OCI-LY7 (cell line): ENCODE measurements around the gene CETN1. TPM values are rescaled to one million over a fixed set of nuclear protein-coding genes. Genes with fewer than 3 reads are reported as not detected.

Experiments
- Bru-seq: library from RNA; stranded (reverse); fragments of 400-500 nt; gene quantifications from one replicate; lab custom pipeline; 2021; lab: Mats Ljungman, UMichigan
- BruChase-seq, 2 experiments: library from RNA; stranded (reverse); fragments of 400-500 nt; gene quantifications; one replicate each; lab custom pipeline; 2021; lab: Mats Ljungman, UMichigan
- BruUV-seq: library from RNA; stranded (reverse); fragments of 400-500 nt; replicated peaks from 2 replicates; lab custom pipeline; 2021; lab: Mats Ljungman, UMichigan
- CTCF ChIA-PET: fragments of 300-600 bp; sonication (Branson Sonifier 250); formaldehyde crosslinking; loops from one replicate; lab custom pipeline; 2022; ENCODE audit warnings: antibody characterized with exemption; ENCODE audit not compliant: unreplicated experiment; lab: Charles Lee
- POLR2A ChIA-PET: fragments of 300-600 bp; sonication (Branson Sonifier 250); formaldehyde crosslinking; loops from one replicate; lab custom pipeline; 2022; ENCODE audit warnings: antibody characterized with exemption; lab: Charles Lee
- DNase-seq: peaks from one replicate; pipeline ENCODE4 v3.0.0-alpha.2; 2015; ENCODE audit warnings: low spot score
- H2AFZ ChIP-seq: fragments of 200-600 bp; sonication (generic), shearing (Covaris generic); 2 replicates; pipeline ENCODE4 v1.6.1; 2014; ENCODE audit warnings: mild to moderate bottlenecking, antibody characterized with exemption, low read length, moderate library complexity
- H3K27ac ChIP-seq: fragments of 200-600 bp; sonication (generic); 2 replicates; pipeline ENCODE4 v1.5.1; 2014; ENCODE audit warnings: mixed run types, low read depth, mild to moderate bottlenecking, moderate library complexity, low read length, inconsistent platforms; ENCODE audit not compliant: poor library complexity, severe bottlenecking
- H3K36me3 ChIP-seq: fragments of 200-600 bp; sonication (generic); 2 replicates; pipeline ENCODE4 v1.6.1; 2014; ENCODE audit warnings: mild to moderate bottlenecking, antibody characterized with exemption, low read length, moderate library complexity, mixed read lengths; ENCODE audit not compliant: insufficient read depth
- H3K4me1 ChIP-seq: fragments of 200-600 bp; sonication (generic); 2 replicates; pipeline ENCODE4 v1.5.1; 2014; ENCODE audit warnings: mild to moderate bottlenecking, low read length; ENCODE audit not compliant: insufficient read depth, poor library complexity, severe bottlenecking
- H3K4me2 ChIP-seq: fragments of 200-600 bp; sonication (generic); 2 replicates; pipeline ENCODE4 v1.6.1; 2014; ENCODE audit warnings: mild to moderate bottlenecking, low read length
- H3K4me3 ChIP-seq: fragments of 200-600 bp; sonication (generic); 2 replicates; pipeline ENCODE4 v1.5.1; 2014; ENCODE audit warnings: mild to moderate bottlenecking, low read depth, low read length; ENCODE audit not compliant: poor library complexity, severe bottlenecking
- H3K79me2 ChIP-seq: fragments of 200-600 bp; sonication (generic); 2 replicates; pipeline ENCODE4 v1.6.1; 2016; ENCODE audit warnings: low read depth, mild to moderate bottlenecking, low read length, moderate library complexity, mixed read lengths; ENCODE audit not compliant: insufficient read depth
- H3K9me2 ChIP-seq: fragments of 200-600 bp; sonication (generic); 2 replicates; pipeline ENCODE4 v1.6.1; 2016; ENCODE audit warnings: mild to moderate bottlenecking, low read length, mixed read lengths; ENCODE audit not compliant: insufficient read depth
- H3K9me3 ChIP-seq: fragments of 200-600 bp; sonication (generic); 2 replicates; pipeline ENCODE4 v1.6.1; 2014; ENCODE audit warnings: mild to moderate bottlenecking, mixed run types, low read length, mixed read lengths
- H4K20me1 ChIP-seq: fragments of 200-600 bp; sonication (generic); 2 replicates; pipeline ENCODE4 v1.6.1; 2014; ENCODE audit warnings: mild to moderate bottlenecking, antibody characterized with exemption, low read length, moderate library complexity, mixed read lengths; ENCODE audit not compliant: insufficient read depth
- EZH2phosphoT487 ChIP-seq: fragments of 200-600 bp; sonication (generic); IDR thresholded peaks from 2 replicates; pipeline ENCODE4 v1.6.1; 2018; ENCODE audit warnings: low read depth, borderline replicate concordance, mild to moderate bottlenecking, mixed run types, antibody characterized with exemption, low read length, moderate library complexity, mixed read lengths
- intact Hi-C: fragments of 100-400 bp; cut with micrococcal nuclease; formaldehyde crosslinking; loops from one replicate; pipeline ENCODE4 v1.10.0; 2022; ENCODE audit not compliant: unreplicated experiment
- long read RNA-seq: library from polyadenylated mRNA; stranded (forward); transcript quantifications from one replicate; pipeline ENCODE4 v2.0.0, GENCODE V29; 2022
- total RNA-seq, 2 experiments: library from RNA; depleted of rRNA in 1 of 2; stranded (reverse); fragments of >200 nt in 1 of 2; shearing (Covaris generic) in 1 of 2; gene quantifications; 2 replicates each; pipeline ENCODE4 v1.2.3, GENCODE V29; 2014 to 2022
- TF ChIP-seq, protein P1 (sequence below): fragments of 200-600 bp; sonication (generic); conservative IDR thresholded peaks from 2 replicates; pipeline ENCODE4 v1.5.1; 2014; ENCODE audit warnings: mild to moderate bottlenecking, antibody characterized with exemption, low read length, moderate library complexity, mixed read lengths

The CETN1 gene
- not detected in 2 replicates for total RNA-seq (2014; rRNA removed; shearing (Covaris generic))
- total RNA-seq (2022): not detected in 2 replicates
- Bru-seq, nascent RNA: not detected
- not detected for BruChase-seq, experiment 1, labeled RNA remaining after a 6-hour chase
- BruChase-seq, experiment 2, labeled RNA remaining after a 2-hour chase: not detected
- long read RNA-seq: 0 reads

DNA sequence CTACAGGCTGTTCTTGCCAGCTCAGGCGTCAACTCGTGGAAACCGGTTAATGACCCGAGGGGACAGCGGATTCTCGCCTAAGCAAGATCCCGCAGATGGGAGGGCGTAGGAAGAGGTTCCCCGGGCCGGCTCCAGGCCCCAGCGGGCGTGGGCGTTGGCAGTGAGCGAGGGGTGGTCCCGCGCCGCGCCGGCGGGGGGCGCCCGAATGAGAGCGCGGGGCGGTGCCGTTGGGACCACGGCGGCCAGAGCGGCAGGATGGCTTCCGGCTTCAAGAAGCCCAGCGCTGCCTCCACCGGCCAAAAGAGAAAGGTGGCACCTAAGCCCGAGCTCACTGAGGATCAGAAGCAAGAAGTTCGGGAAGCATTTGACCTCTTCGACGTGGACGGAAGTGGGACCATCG lies at the start of gene CETN1:
CETN1 (plus strand) TSS at position 227 of the 400 bp plus-strand sequence; CDS start at position 256, 29 bp downstream.
- Histone ChIP-seq H3K36me3 (no peaks in the 10 kb centered on the region), H3K4me1 (no peaks in the 10 kb centered on the region), H3K4me2 (no peak within 1 kb of the TSS), H3K4me3 (no peak within 1 kb of the TSS), H3K9me2 (no peaks in the 10 kb centered on the region), H3K9me3 (no peaks in the 10 kb centered on the region), H4K20me1 (no peaks in the 10 kb centered on the region), H3K27ac (no peak within 1 kb of the TSS), H2AFZ (no peak within 1 kb of the TSS), H3K79me2 (no peaks in the 10 kb centered on the region)
- BruUV-seq: no TSS peak
- CTCF ChIA-PET: no interaction called here
- intact Hi-C loops: no loop called here
- POLR2A ChIA-PET: no interaction called here
- TF ChIP-seq, protein P1, sequence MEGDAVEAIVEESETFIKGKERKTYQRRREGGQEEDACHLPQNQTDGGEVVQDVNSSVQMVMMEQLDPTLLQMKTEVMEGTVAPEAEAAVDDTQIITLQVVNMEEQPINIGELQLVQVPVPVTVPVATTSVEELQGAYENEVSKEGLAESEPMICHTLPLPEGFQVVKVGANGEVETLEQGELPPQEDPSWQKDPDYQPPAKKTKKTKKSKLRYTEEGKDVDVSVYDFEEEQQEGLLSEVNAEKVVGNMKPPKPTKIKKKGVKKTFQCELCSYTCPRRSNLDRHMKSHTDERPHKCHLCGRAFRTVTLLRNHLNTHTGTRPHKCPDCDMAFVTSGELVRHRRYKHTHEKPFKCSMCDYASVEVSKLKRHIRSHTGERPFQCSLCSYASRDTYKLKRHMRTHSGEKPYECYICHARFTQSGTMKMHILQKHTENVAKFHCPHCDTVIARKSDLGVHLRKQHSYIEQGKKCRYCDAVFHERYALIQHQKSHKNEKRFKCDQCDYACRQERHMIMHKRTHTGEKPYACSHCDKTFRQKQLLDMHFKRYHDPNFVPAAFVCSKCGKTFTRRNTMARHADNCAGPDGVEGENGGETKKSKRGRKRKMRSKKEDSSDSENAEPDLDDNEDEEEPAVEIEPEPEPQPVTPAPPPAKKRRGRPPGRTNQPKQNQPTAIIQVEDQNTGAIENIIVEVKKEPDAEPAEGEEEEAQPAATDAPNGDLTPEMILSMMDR: no peak
- no peak for TF ChIP-seq EZH2phosphoT487
- DNase-seq: no peak

DNA sequence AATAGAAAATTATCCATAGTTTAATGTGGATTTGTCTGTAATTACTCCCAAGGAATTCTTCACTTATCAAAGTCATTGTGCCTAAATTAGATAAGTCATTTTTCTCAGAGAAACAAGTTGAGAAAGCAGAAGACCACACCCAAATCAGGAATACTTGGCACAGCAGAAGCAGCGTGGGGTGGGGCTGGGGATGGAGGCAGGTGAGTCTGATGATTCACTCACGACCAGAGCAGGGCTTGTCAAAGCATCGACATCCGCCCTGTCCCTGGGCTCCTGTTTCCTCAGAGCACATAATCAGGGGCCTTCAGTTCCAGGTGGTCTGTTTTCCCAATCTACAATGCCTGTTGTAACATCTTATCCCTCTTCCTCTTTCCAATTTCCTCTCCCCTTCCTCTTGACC lies 48.2 kb upstream of the CETN1 start:
- CTCF ChIA-PET: no interaction called here
- H3K4me1 ChIP-seq: no peaks in the 10 kb centered on the region

DNA sequence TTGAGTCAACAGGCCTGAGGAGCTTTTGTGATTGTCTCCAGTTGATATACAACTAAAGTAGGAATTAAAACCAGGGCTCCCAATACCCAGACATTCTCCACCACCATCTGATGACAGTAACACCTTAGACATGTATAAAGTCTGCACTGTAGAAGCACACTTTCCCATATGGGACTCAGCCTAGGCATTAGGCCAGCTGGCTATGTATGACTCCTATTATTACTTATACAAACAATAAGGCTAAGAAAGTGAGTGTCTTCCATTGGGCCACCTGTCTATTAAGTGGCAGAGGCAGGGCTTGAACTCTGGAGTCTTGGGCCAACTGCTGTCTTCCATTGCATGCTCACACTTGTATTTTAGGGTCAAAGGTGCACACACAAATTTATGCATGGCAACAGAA lies 47.5 kb upstream of the CETN1 start:
- Histone ChIP-seq H3K4me2 (no peak overlapping the region), H4K20me1 (no peaks in the 10 kb centered on the region), H3K79me2 (no peaks in the 10 kb centered on the region), H3K9me3 (no peaks in the 10 kb centered on the region), H2AFZ (no peak overlapping the region), H3K4me3 (no peak overlapping the region), H3K27ac (no peak overlapping the region), H3K36me3 (no peaks in the 10 kb centered on the region), H3K9me2 (no peaks in the 10 kb centered on the region), H3K4me1 (no peaks in the 10 kb centered on the region)
- ChIA-PET POLR2A (no interaction called here), CTCF (no interaction called here)
- no peak for TF ChIP-seq EZH2phosphoT487
- TF ChIP-seq, protein P1: no peak
- BruUV-seq: no TSS peak
- intact Hi-C loops: no loop called here
- DNase-seq: no peak

More for the DNA sequence above, 48.2 kb upstream of the CETN1 start:
- intact Hi-C loops: no loop called here
- Histone ChIP-seq H3K9me2 (no peaks in the 10 kb centered on the region), H3K4me3 (no peak overlapping the region), H3K27ac (no peak overlapping the region), H3K9me3 (no peaks in the 10 kb centered on the region), H2AFZ (no peak overlapping the region), H3K36me3 (no peaks in the 10 kb centered on the region), H4K20me1 (no peaks in the 10 kb centered on the region), H3K79me2 (no peaks in the 10 kb centered on the region), H3K4me2 (no peak overlapping the region)
- TF ChIP-seq EZH2phosphoT487: no peak
- TF ChIP-seq, protein P1: no peak
- POLR2A ChIA-PET: no interaction called here
- DNase-seq: no peak
- no TSS peak for BruUV-seq
